GM23338 (cell line): Measurements from ENCODE around the gene PRKCH. TPM values are rescaled to one million over a fixed set of nuclear protein-coding genes. Genes with fewer than 3 reads are reported as not detected.

ENCODE experiments used
- ATAC-seq: fragments of 200-7000 bp; cut with Tn5 transposase; 3 replicates; pipeline ENCODE4 v1.9.1; 2020
- DNase-seq: peaks from one replicate; pipeline ENCODE4 v3.0.0-alpha.2; 2015; ENCODE audit warnings: low spot score
- H2AFZ ChIP-seq: fragments of 200-600 bp; sonication (generic); 2 replicates; pipeline ENCODE4 v1.8.0; 2016; ENCODE audit warnings: antibody characterized with exemption, mild to moderate bottlenecking, moderate library complexity
- H3F3A ChIP-seq: fragments of 200-600 bp; sonication (generic); replicated peaks from 2 replicates; pipeline ENCODE4 v1.8.0; 2017; ENCODE audit warnings: antibody characterized with exemption, mixed run types, low read depth
- H3K27ac ChIP-seq: fragments of 200-600 bp; sonication (generic); 2 replicates; pipeline ENCODE4 v1.6.1; 2016; ENCODE audit warnings: low read depth
- H3K27me3 ChIP-seq: fragments of 200-600 bp; sonication (generic); 2 replicates; pipeline ENCODE4 v1.8.0; 2016; ENCODE audit warnings: mild to moderate bottlenecking, mixed run types, moderate library complexity; ENCODE audit not compliant: insufficient read depth
- H3K36me3 ChIP-seq: fragments of 200-600 bp; sonication (generic); 2 replicates; pipeline ENCODE4 v1.8.0; 2016; ENCODE audit warnings: mild to moderate bottlenecking; ENCODE audit not compliant: insufficient read depth
- H3K4me1 ChIP-seq: fragments of 200-600 bp; sonication (generic); 2 replicates; pipeline ENCODE4 v1.8.0; 2016; ENCODE audit warnings: mild to moderate bottlenecking, moderate library complexity; ENCODE audit not compliant: insufficient read depth
- H3K4me2 ChIP-seq: fragments of 200-600 bp; sonication (generic); 2 replicates; pipeline ENCODE4 v1.7.1; 2017; ENCODE audit warnings: mixed run types
- H3K4me3 ChIP-seq: fragments of 200-600 bp; sonication (generic); 2 replicates; pipeline ENCODE4 v1.6.1; 2016; ENCODE audit warnings: mixed run types
- H3K79me2 ChIP-seq: fragments of 200-600 bp; sonication (generic); replicated peaks from 2 replicates; pipeline ENCODE4 v1.8.0; 2017; ENCODE audit warnings: mild to moderate bottlenecking; ENCODE audit not compliant: insufficient read depth
- H3K9me2 ChIP-seq: fragments of 200-600 bp; sonication (generic); 2 replicates; pipeline ENCODE4 v1.8.0; 2017; ENCODE audit not compliant: insufficient read depth
- H4K20me1 ChIP-seq: fragments of 200-600 bp; sonication (generic); replicated peaks from 2 replicates; pipeline ENCODE4 v1.8.0; 2017; ENCODE audit warnings: mild to moderate bottlenecking; ENCODE audit not compliant: insufficient read depth
- H3K27ac Mint-ChIP-seq: 2 replicates; pipeline ENCODE4 v1.8.0; 2020; ENCODE audit warnings: inconsistent platforms, mild to moderate bottlenecking, moderate library complexity, mixed read lengths
- H3K27me3 Mint-ChIP-seq: 3 replicates; pipeline ENCODE4 v1.8.0; 2022; ENCODE audit warnings: low read depth, mild to moderate bottlenecking, moderate library complexity, mixed read lengths, inconsistent platforms; ENCODE audit not compliant: insufficient read depth, poor library complexity
- H3K36me3 Mint-ChIP-seq: 3 replicates; pipeline ENCODE4 v1.8.0; 2021; ENCODE audit warnings: low read depth, mild to moderate bottlenecking, inconsistent platforms, moderate library complexity, mixed read lengths
- H3K4me1 Mint-ChIP-seq: 3 replicates; pipeline ENCODE4 v1.8.0; 2020; ENCODE audit warnings: mild to moderate bottlenecking, inconsistent platforms, mixed read lengths
- H3K4me3 Mint-ChIP-seq: 3 replicates; pipeline ENCODE4 v1.8.0; 2021; ENCODE audit warnings: moderate library complexity, mild to moderate bottlenecking, inconsistent platforms, mixed read lengths
- H3K9me3 Mint-ChIP-seq: 3 replicates; pipeline ENCODE4 v1.8.0; 2020; ENCODE audit warnings: moderate library complexity, mild to moderate bottlenecking, inconsistent platforms, mixed read lengths
- CTCF ChIP-seq, 2 experiments: fragments of 200-600 bp in 1 of 2; sonication (generic) in 1 of 2; conservative IDR thresholded peaks; 2 replicates each; pipeline versions ENCODE4 v1.5.1 to v1.6.1; 2016 to 2017; ENCODE audit warnings: antibody characterized with exemption in 2 of 2, low read depth in 2 of 2, mild to moderate bottlenecking in 2 of 2, moderate library complexity in 1 of 2
- ETS1 ChIP-seq: IDR thresholded peaks from 2 replicates; pipeline ENCODE4 v1.6.1; 2016; ENCODE audit warnings: antibody characterized with exemption
- EZH2phosphoT487 ChIP-seq: fragments of 200-600 bp; sonication (generic); IDR thresholded peaks from one replicate; pipeline ENCODE4 v1.8.1; 2018; ENCODE audit warnings: antibody characterized with exemption; ENCODE audit not compliant: unreplicated experiment
- JUNB ChIP-seq: IDR thresholded peaks from one replicate; pipeline ENCODE4 v1.6.1; 2016; ENCODE audit warnings: antibody characterized with exemption; ENCODE audit not compliant: unreplicated experiment
- NANOG ChIP-seq: IDR thresholded peaks from 2 replicates; pipeline ENCODE4 v1.6.1; 2016; ENCODE audit warnings: antibody characterized with exemption, borderline replicate concordance
- POLR2AphosphoS5 ChIP-seq: IDR thresholded peaks from 2 replicates; pipeline ENCODE4 v1.6.1; 2016; ENCODE audit warnings: antibody characterized with exemption, low read depth
- ZNF331 ChIP-seq: fragments of 250-450 bp; sonication (Bioruptor Pico); IDR thresholded peaks from 2 replicates; pipeline ENCODE4 v1.5.0; 2020; ENCODE audit warnings: low read depth, mild to moderate bottlenecking, moderate library complexity
- ZNF462 ChIP-seq: fragments of 250-450 bp; sonication (Bioruptor Pico); IDR thresholded peaks from 2 replicates; pipeline ENCODE4 v1.5.0; 2020; ENCODE audit warnings: mild to moderate bottlenecking, moderate library complexity
- polyA plus RNA-seq: library from polyadenylated mRNA; unstranded; fragments of >200 nt; fragmentation: Nextera tagmentation; extraction: Ambion mirVana; gene quantifications from 2 replicates; pipeline ENCODE4 v1.2.1, GENCODE V29; 2016
- total RNA-seq: library from RNA; depleted of rRNA; stranded (reverse); fragments of >200 nt; shearing (Covaris generic); gene quantifications from 2 replicates; pipeline ENCODE4 v1.2.3, GENCODE V29; 2014
- TF ChIP-seq, protein P1 (sequence below): IDR thresholded peaks from one replicate; pipeline ENCODE4 v1.6.1; 2018; ENCODE audit warnings: antibody characterized with exemption; ENCODE audit not compliant: unreplicated experiment

Gene PRKCH
- total and polyA plus RNA-seq, 2 experiments from 2014 or later, result 5.4 to 10.1 TPM

DNA sequence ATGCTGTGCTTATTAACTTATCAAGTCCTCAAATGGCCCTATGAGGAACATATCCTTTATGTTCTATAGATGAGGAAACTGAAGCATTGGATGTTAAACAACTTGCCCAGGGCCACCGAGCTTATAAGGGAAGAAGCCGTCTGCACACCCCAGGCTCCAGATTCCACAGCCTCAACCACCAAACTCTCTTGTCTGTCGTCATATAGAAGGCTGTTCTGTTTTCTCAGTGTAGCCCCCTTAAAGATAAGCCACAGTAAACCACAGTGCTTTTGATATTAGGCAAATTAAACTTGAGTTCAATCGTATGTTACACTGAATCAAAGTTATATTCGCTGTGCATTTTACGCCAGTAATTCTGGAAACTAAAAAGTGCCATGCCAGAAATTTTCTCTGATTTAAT, 116.7 kb downstream of the PRKCH start:
- Histone ChIP-seq H3K4me1 (peaks cover 23% of the 10 kb centered on the region), H3K36me3 (no peaks in the 10 kb centered on the region), H3K27me3 (no peaks in the 10 kb centered on the region), H3K4me3 (no peak overlapping the region), H3K79me2 (no peaks in the 10 kb centered on the region), H3K4me2 (peak overlapping the region; percentile 36), H2AFZ (no peak overlapping the region), H3F3A (no peaks in the 10 kb centered on the region), H4K20me1 (no peaks in the 10 kb centered on the region), H3K27ac (no peak overlapping the region; the same call in 1 of the 2 replicates), H3K9me2 (no peaks in the 10 kb centered on the region)
- no peaks in the 10 kb centered on the region for H3K36me3 Mint-ChIP-seq
- no peak for TF ChIP-seq POLR2AphosphoS5
- TF ChIP-seq NANOG, result no peak
- no peak for TF ChIP-seq JUNB
- no peak for TF ChIP-seq ZNF331 (CRISPR knock-in tag)
- no peak for TF ChIP-seq EZH2phosphoT487
- 0 out of 2 replicates have a peak overlapping the region, but pooled peaks have one; percentile 25 for H3K27ac Mint-ChIP-seq
- ATAC-seq, result no peak
- DNase-seq, result no peak
- H3K9me3 Mint-ChIP-seq, result no peaks in the 10 kb centered on the region
- H3K27me3 Mint-ChIP-seq, result peaks cover 5% of the 10 kb centered on the region
- peaks cover 24% of the 10 kb centered on the region for H3K4me1 Mint-ChIP-seq
- no peak overlapping the region for H3K4me3 Mint-ChIP-seq

DNA sequence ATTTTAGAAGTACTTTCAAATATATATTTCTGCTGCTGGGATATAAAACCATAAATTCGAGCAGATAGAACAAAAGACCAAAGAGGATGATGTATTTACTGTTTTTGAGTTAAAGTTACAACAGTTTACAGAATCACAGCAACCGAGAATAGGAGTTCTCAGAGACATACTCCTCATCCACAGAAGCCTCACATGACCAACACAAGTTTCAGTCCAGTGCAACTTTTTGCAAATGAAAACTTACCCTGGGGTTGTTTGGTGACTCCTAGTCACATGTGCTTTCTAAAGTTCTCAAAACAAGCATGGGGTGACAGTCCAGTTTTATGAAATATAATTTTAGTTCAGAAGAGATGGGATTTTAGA, 117.1 kb downstream of the PRKCH start:
- H3K9me2 ChIP-seq, result no peaks in the 10 kb centered on the region
- no peaks in the 10 kb centered on the region for H3K79me2 ChIP-seq
- ATAC-seq, result no peak; the same call in 2 of the 3 replicates
- no peaks in the 10 kb centered on the region for H4K20me1 ChIP-seq
- no peak overlapping the region; the same call in 2 of the 3 replicates for H3K4me3 Mint-ChIP-seq
- H3K27me3 Mint-ChIP-seq, result peaks cover 5% of the 10 kb centered on the region
- no peaks in the 10 kb centered on the region for H3K9me3 Mint-ChIP-seq
- no peaks in the 10 kb centered on the region for H3K27me3 ChIP-seq
- 0 out of 2 replicates have a peak overlapping the region, but pooled peaks have one; percentile 25 for H3K27ac Mint-ChIP-seq
- no peak overlapping the region; the same call in 1 of the 2 replicates for H3K27ac ChIP-seq
- H3K4me1 ChIP-seq, result peaks cover 23% of the 10 kb centered on the region
- no peak for DNase-seq
- H2AFZ ChIP-seq, result no peak overlapping the region
- H3K4me3 ChIP-seq, result 0 out of 2 replicates have a peak overlapping the region, but pooled peaks have one; percentile 7
- H3K36me3 ChIP-seq, result no peaks in the 10 kb centered on the region
- no peaks in the 10 kb centered on the region for H3K36me3 Mint-ChIP-seq
- H3K4me2 ChIP-seq, result peak overlapping the region; percentile 36
- H3K4me1 Mint-ChIP-seq, result peaks cover 24% of the 10 kb centered on the region
- H3F3A ChIP-seq, result no peaks in the 10 kb centered on the region
- no peak for TF ChIP-seq CTCF (conservative IDR thresholded peaks at IDR 0.05; ENCODE audit: low read depth in 2 of 2)
- TF ChIP-seq EZH2phosphoT487, result no peak
- TF ChIP-seq JUNB, result no peak
- TF ChIP-seq POLR2AphosphoS5, result no peak
- TF ChIP-seq ZNF462 (CRISPR knock-in tag), result no peak
- TF ChIP-seq, protein P1, sequence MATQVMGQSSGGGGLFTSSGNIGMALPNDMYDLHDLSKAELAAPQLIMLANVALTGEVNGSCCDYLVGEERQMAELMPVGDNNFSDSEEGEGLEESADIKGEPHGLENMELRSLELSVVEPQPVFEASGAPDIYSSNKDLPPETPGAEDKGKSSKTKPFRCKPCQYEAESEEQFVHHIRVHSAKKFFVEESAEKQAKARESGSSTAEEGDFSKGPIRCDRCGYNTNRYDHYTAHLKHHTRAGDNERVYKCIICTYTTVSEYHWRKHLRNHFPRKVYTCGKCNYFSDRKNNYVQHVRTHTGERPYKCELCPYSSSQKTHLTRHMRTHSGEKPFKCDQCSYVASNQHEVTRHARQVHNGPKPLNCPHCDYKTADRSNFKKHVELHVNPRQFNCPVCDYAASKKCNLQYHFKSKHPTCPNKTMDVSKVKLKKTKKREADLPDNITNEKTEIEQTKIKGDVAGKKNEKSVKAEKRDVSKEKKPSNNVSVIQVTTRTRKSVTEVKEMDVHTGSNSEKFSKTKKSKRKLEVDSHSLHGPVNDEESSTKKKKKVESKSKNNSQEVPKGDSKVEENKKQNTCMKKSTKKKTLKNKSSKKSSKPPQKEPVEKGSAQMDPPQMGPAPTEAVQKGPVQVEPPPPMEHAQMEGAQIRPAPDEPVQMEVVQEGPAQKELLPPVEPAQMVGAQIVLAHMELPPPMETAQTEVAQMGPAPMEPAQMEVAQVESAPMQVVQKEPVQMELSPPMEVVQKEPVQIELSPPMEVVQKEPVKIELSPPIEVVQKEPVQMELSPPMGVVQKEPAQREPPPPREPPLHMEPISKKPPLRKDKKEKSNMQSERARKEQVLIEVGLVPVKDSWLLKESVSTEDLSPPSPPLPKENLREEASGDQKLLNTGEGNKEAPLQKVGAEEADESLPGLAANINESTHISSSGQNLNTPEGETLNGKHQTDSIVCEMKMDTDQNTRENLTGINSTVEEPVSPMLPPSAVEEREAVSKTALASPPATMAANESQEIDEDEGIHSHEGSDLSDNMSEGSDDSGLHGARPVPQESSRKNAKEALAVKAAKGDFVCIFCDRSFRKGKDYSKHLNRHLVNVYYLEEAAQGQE, result no peak
- no peak for TF ChIP-seq ETS1
- no peak for TF ChIP-seq NANOG
